GM12891 (cell line): ENCODE measurements around the gene CBR1.

Experiments
- POLR2A ChIP-seq: IDR thresholded peaks from 2 replicates; pipeline ENCODE4 v1.6.1; 2011; ENCODE audit warnings: low read depth, low read length, control low read depth
- POLR2AphosphoS5 ChIP-seq: IDR thresholded peaks from 2 replicates; pipeline ENCODE4 v1.6.1; 2011; ENCODE audit warnings: low read depth, low read length, control low read depth
- POU2F2 ChIP-seq: IDR thresholded peaks from 2 replicates; pipeline ENCODE4 v1.6.1; 2011; ENCODE audit warnings: low read depth, mild to moderate bottlenecking, control low read depth, low read length, moderate library complexity
- TAF1 ChIP-seq: IDR thresholded peaks from 2 replicates; pipeline ENCODE4 v1.6.1; 2011; ENCODE audit warnings: low read depth, low read length, control low read depth

DNA sequence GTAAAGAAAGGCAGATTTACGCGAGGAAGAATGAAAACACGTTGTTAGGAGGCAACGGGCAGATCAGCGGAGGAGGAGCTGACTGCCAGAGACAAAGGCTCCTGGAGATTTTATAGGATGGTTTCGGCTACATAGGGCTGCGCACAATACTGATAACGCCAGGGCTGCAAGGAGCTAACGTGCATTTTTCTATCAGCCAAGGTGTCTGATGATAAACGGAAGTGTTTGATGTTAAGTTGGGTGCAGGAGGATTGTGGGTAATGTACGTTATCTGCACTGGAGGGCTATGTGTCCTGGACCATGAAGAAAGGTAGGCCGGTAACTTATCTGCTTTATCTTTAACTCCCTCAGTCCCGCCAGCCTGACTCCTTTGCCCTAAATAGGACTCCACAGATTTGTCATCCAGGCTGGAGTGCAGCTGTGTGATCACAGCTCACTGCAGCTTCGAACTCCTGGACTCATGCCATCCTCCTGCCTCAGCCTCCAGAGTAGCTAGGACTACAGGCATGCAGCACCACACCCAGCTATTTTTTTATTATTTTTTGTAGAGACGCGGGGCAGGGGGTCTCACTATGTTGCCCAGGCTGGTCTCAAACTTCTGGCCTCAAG, 39.1 kb upstream of the CBR1 start:
- TF ChIP-seq TAF1 (no peak), POLR2AphosphoS5 (no peak), POLR2A (no peak), POU2F2 (no peak)
